Colonic mucosa (tissue), 4 donors: ENCODE data around the gene VSNL1. TPM values are rescaled to one million over a fixed set of nuclear protein-coding genes. Genes with fewer than 3 reads are reported as not detected.

Experiments used
- DNase-seq: peaks from one replicate; pipeline ENCODE4 v3.0.0-alpha.2; 2020
- H3K27ac ChIP-seq: fragments of 200-600 bp; one replicate; pipeline ENCODE4 v1.8.0; 2021
- H3K27me3 ChIP-seq: fragments of 200-600 bp; one replicate; pipeline ENCODE4 v1.8.0; 2021
- H3K36me3 ChIP-seq: fragments of 200-600 bp; one replicate; pipeline ENCODE4 v1.8.0; 2021
- H3K4me1 ChIP-seq: fragments of 200-600 bp; one replicate; pipeline ENCODE4 v1.8.0; 2021; ENCODE audit warnings: mild to moderate bottlenecking
- H3K4me3 ChIP-seq: fragments of 200-600 bp; one replicate; pipeline ENCODE4 v1.8.0; 2021
- H3K9ac ChIP-seq, 2 donors: one replicate each; pipeline ENCODE4 v1.7.0; 2013; ENCODE audit warnings: control low read depth in 2 of 2, low read depth in 2 of 2, low read length in 2 of 2
- H3K9me3 ChIP-seq: fragments of 200-600 bp; one replicate; pipeline ENCODE4 v1.8.0; 2021
- CTCF ChIP-seq: fragments of 200-600 bp; IDR thresholded peaks from one replicate; pipeline ENCODE4 v1.8.0; 2022; ENCODE audit warnings: antibody characterized with exemption, mild to moderate bottlenecking
- intact Hi-C: fragments of 100-400 bp; cut with DNase I; formaldehyde crosslinking; loops from one replicate; pipeline ENCODE4 v1.14.1; 2022
- total RNA-seq, 2 donors: library from RNA; stranded (reverse); fragmentation: NEBNext Ultra II Directional in 1 of 2; extraction: Animal tissue kit (Norgen Biotek cat#: 25700) in 1 of 2; gene quantifications; one replicate each; pipeline ENCODE4 v1.2.1, GENCODE V29; 2021
- donor health status: healthy.
- donor health status: DM: no; HTN: no; CAD: no.
- donor health status: DM: no; HTN: no; CAD: no.

Gene VSNL1
- total RNA-seq, 2 donors from 2014 or later = 7.4 to 8.1 TPM

DNA sequence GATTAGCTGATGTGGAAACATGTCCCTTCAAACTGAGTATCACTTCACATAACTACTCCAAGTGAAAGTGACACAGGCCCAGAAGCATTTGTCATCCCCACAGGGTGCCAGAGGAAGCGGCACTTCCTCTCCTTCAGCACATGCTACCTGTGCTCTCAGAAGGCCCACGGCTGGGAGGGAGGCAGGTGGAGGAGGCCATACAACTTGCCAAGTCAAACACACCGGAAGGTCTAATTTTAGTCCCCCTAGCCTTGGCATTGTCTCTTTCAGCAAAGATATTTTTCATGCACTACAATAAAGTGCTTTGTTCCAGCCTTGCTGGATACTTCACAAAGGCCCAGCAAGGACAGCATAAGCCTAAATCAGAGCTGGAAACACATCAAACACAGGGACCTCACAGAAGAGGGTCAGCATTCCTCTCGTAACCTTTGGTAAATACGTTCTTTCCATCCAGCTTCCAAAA lies 38.0 kb downstream of the VSNL1 start:
- Histone ChIP-seq H3K9ac (no peak overlapping the region), H3K27ac (peak overlapping the region; percentile 62), H3K4me3 (no peak overlapping the region), H3K36me3 (no peaks in the 10 kb centered on the region), H3K27me3 (no peaks in the 10 kb centered on the region), H3K9me3 (no peaks in the 10 kb centered on the region), H3K4me1 (no peaks in the 10 kb centered on the region)
- intact Hi-C loops = no loop called here
- no peak for DNase-seq
- no peak for TF ChIP-seq CTCF

- H3K9ac ChIP-seq = peak overlapping the region in 1 of 2 donors; percentile 48
- TF ChIP-seq CTCF = no peak
Measured at GRCh38 chr2:17579605-17580318, 39.3 kb downstream of the VSNL1 start.

GRCh38 chr2:17580319-17580715 lies 39.8 kb downstream of the VSNL1 start:
- no peak for TF ChIP-seq CTCF
- Histone ChIP-seq H3K27me3 (no peaks in the 10 kb centered on the region), H3K9ac (no peak overlapping the region), H3K9me3 (no peaks in the 10 kb centered on the region), H3K4me1 (no peaks in the 10 kb centered on the region), H3K4me3 (no peak overlapping the region), H3K27ac (peak overlapping the region; percentile 62), H3K36me3 (no peaks in the 10 kb centered on the region)
- DNase-seq = peak; percentile 30
- intact Hi-C loops = no loop called here

More at GRCh38 chr2:17579605-17580318, 39.3 kb downstream of the VSNL1 start:
- Histone ChIP-seq H3K9me3 (no peaks in the 10 kb centered on the region), H3K36me3 (no peaks in the 10 kb centered on the region), H3K4me3 (no peak overlapping the region), H3K4me1 (no peaks in the 10 kb centered on the region), H3K27me3 (no peaks in the 10 kb centered on the region), H3K27ac (peak overlapping the region; percentile 62)
- peak; percentile 65 for DNase-seq
- intact Hi-C loops = no loop called here

- H3K9me3 ChIP-seq = no peaks in the 10 kb centered on the region
- H3K4me1 ChIP-seq = no peaks in the 10 kb centered on the region
- no peak overlapping the region for H3K9ac ChIP-seq
- no peaks in the 10 kb centered on the region for H3K36me3 ChIP-seq
- no peaks in the 10 kb centered on the region for H3K27me3 ChIP-seq
- H3K4me3 ChIP-seq = no peak overlapping the region
- DNase-seq = no peak
- intact Hi-C loops = no loop called here
- no peak for TF ChIP-seq CTCF
- H3K27ac ChIP-seq = no peak overlapping the region
Measured at GRCh38 chr2:17581831-17582230, 41.3 kb downstream of the VSNL1 start.

DNA sequence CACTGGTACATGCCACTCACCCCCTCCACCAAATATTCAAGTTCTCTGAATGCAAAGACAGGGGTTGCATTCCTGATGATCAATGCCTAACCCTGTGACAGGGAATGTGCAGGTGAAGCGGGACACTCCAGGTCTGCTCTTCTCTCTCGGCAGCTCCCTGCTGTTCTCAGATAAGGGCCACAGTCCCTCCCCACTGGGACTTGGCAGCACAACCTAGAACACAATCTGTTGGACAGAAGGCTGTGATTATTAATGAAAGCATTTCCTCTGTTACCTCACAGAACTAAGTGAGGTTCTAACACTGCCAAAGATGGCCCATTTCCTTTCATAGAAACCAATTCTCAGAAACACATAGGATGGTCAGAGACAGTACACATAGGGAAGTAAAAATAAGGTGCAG lies 42.7 kb downstream of the VSNL1 start:
- Histone ChIP-seq H3K4me3 (no peak overlapping the region), H3K27ac (no peak overlapping the region), H3K9me3 (no peaks in the 10 kb centered on the region), H3K36me3 (no peaks in the 10 kb centered on the region), H3K9ac (no peak overlapping the region), H3K27me3 (no peaks in the 10 kb centered on the region), H3K4me1 (no peaks in the 10 kb centered on the region)
- DNase-seq = no peak
- TF ChIP-seq CTCF = no peak
- intact Hi-C loops = no loop called here
